WTC11 (cell line): Measurements from ENCODE around the gene TFF3.

ENCODE experiments used
- CBFB ChIP-seq: sonication (generic); formaldehyde crosslinking; IDR thresholded peaks from 2 replicates; pipeline ENCODE4 v1.8.1; 2022; ENCODE audit warnings: mild to moderate bottlenecking, low read depth, missing genetic modification reagents
- GABPB1 ChIP-seq: sonication (generic); formaldehyde crosslinking; IDR thresholded peaks from 2 replicates; pipeline ENCODE4 v1.8.1; 2023; ENCODE audit warnings: mild to moderate bottlenecking, missing genetic modification reagents
- ZNF121 ChIP-seq: sonication (generic); formaldehyde crosslinking; IDR thresholded peaks from 2 replicates; pipeline ENCODE4 v1.8.0; 2023; ENCODE audit warnings: missing genetic modification reagents
- ZNF263 ChIP-seq: sonication (generic); formaldehyde crosslinking; IDR thresholded peaks from 2 replicates; pipeline ENCODE4 v1.8.1; 2022; ENCODE audit warnings: low read depth, mild to moderate bottlenecking, moderate library complexity, missing genetic modification reagents
- TF ChIP-seq, protein P1 (sequence below): sonication (generic); formaldehyde crosslinking; IDR thresholded peaks from 2 replicates; pipeline ENCODE4 v1.8.1; 2023; ENCODE audit warnings: mild to moderate bottlenecking, missing genetic modification reagents, moderate library complexity
- TF ChIP-seq, protein P2 (sequence below): fragments of 200-600 bp; IDR thresholded peaks from 2 replicates; pipeline ENCODE4 v1.8.0; 2022; ENCODE audit warnings: antibody characterized with exemption
- TF ChIP-seq, protein P3 (sequence below): sonication (generic); formaldehyde crosslinking; conservative IDR thresholded peaks from 2 replicates; pipeline ENCODE4 v1.8.1; 2022; ENCODE audit warnings: mild to moderate bottlenecking, missing genetic modification reagents

DNA sequence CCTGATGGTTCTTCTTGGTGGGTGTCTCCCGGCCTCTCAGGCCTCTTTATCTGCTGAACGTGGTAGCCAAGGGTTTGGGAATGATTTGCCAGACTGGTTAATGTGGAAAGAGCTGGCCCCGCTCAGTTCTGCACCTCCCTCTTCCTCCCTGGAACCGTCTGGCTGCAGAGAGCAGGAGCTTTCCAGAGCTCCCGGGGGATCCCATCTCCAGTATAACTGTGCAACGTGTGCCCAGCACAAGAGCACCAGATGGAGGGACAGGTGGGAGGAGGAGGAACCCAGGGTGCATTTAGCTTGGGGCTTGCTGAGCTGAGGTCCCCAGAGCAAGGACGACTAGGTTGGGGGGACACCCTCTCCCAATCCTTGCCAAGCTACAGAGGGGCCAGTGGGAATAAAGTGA, 46.1 kb upstream of the TFF3 start:
- TF ChIP-seq, protein P1, sequence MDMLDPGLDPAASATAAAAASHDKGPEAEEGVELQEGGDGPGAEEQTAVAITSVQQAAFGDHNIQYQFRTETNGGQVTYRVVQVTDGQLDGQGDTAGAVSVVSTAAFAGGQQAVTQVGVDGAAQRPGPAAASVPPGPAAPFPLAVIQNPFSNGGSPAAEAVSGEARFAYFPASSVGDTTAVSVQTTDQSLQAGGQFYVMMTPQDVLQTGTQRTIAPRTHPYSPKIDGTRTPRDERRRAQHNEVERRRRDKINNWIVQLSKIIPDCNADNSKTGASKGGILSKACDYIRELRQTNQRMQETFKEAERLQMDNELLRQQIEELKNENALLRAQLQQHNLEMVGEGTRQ (CRISPR knock-in tag), result no peak
- TF ChIP-seq, protein P2, sequence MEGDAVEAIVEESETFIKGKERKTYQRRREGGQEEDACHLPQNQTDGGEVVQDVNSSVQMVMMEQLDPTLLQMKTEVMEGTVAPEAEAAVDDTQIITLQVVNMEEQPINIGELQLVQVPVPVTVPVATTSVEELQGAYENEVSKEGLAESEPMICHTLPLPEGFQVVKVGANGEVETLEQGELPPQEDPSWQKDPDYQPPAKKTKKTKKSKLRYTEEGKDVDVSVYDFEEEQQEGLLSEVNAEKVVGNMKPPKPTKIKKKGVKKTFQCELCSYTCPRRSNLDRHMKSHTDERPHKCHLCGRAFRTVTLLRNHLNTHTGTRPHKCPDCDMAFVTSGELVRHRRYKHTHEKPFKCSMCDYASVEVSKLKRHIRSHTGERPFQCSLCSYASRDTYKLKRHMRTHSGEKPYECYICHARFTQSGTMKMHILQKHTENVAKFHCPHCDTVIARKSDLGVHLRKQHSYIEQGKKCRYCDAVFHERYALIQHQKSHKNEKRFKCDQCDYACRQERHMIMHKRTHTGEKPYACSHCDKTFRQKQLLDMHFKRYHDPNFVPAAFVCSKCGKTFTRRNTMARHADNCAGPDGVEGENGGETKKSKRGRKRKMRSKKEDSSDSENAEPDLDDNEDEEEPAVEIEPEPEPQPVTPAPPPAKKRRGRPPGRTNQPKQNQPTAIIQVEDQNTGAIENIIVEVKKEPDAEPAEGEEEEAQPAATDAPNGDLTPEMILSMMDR, result no peak
- TF ChIP-seq, protein P3, sequence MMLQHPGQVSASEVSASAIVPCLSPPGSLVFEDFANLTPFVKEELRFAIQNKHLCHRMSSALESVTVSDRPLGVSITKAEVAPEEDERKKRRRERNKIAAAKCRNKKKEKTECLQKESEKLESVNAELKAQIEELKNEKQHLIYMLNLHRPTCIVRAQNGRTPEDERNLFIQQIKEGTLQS (CRISPR knock-in tag), result no peak
- no peak for TF ChIP-seq ZNF263 (CRISPR knock-in tag)
- no peak for TF ChIP-seq CBFB
- no peak for TF ChIP-seq GABPB1 (CRISPR knock-in tag)
- no peak for TF ChIP-seq ZNF121 (CRISPR knock-in tag)
